HEK293T (cell line): Measurements from ENCODE around the gene TIMM44.

Experiments
- BHLHE40 ChIP-seq: fragments of 450-650 bp; IDR thresholded peaks from 2 replicates; pipeline ENCODE4 v1.6.1; 2016; ENCODE audit warnings: mild to moderate bottlenecking, moderate library complexity, borderline replicate concordance
- FOXM1 ChIP-seq: fragments of 450-650 bp; IDR thresholded peaks from 2 replicates; pipeline ENCODE4 v1.6.1; 2017; ENCODE audit warnings: mild to moderate bottlenecking, borderline replicate concordance

DNA sequence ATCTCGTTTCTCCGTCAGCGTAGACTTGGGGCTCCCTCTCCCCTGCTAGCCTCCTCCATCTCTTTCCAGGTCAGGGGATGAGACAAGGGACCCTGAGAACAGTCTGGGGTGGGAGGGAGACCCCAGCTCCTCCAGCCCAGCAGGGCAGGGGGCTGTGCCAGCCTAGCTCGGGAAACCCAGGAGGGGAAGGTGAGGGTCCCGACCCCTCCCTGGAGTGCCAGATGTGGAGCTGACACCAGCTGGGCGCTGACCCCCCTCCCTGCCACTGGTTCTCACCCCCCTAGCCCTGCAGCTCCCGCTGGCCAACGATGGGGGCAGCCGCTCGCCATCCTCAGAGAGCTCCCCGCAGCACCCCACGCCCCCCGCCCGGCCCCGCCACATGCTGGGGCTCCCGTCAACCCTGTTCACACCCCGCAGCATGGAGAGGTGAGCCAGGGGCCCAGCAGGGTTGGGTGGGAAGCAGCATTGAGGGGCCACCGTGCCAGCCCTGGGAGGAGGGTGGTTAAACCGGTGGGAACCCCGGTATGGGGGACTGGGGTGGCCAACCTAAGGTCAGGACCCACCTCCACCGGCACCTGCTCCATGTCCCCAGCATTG lies 33.9 kb downstream of the TIMM44 start:
- no peak for TF ChIP-seq BHLHE40
- TF ChIP-seq FOXM1 = no peak
